H1 (cell line): ENCODE results near the gene SLC7A10. TPM values are rescaled to one million over a fixed set of nuclear protein-coding genes. Genes with fewer than 3 reads are reported as not detected.

Source experiments
- CTCF ChIA-PET: fragments of 300-600 bp; sonication (Branson Sonifier 250); formaldehyde crosslinking; loops from one replicate; lab custom pipeline; 2021; ENCODE audit not compliant: partially characterized antibody; lab: Charles Lee
- POLR2A ChIA-PET: fragments of 300-600 bp; sonication (Branson Sonifier 250); formaldehyde crosslinking; loops from one replicate; lab custom pipeline; 2021; ENCODE audit warnings: inconsistent platforms; ENCODE audit not compliant: partially characterized antibody; lab: Charles Lee
- DNase-seq, 2 experiments: peaks; one replicate each; pipeline versions ENCODE4 v3.0.0 to v3.0.0-alpha.2; 2010 to 2022; ENCODE audit warnings: low spot score in 2 of 2, low read depth in 1 of 2, mixed read lengths in 1 of 2
- FAIRE-seq: peaks from 2 replicates; lab custom pipeline; 2011; peaks lifted over from hg19 to GRCh38; lab: Jason Lieb, UNC
- H2AFZ ChIP-seq: 2 replicates; pipeline ENCODE4 v1.8.1; 2012; ENCODE audit warnings: low read length, inconsistent platforms
- H2AK5ac ChIP-seq: 2 replicates; pipeline ENCODE4 v1.6.1; 2013; ENCODE audit warnings: low read depth, low read length
- H2BK120ac ChIP-seq: replicated peaks from 2 replicates; pipeline ENCODE3; 2013; ENCODE audit warnings: low read depth, low read length, inconsistent platforms
- H2BK12ac ChIP-seq: 2 replicates; pipeline ENCODE4 v1.6.1; 2013; ENCODE audit warnings: low read depth, low read length
- H2BK15ac ChIP-seq: 2 replicates; pipeline ENCODE4 v1.6.1; 2013; ENCODE audit warnings: low read length
- H2BK20ac ChIP-seq: 2 replicates; pipeline ENCODE4 v1.6.1; 2013; ENCODE audit warnings: low read length
- H2BK5ac ChIP-seq: 2 replicates; pipeline ENCODE4 v1.6.1; 2013; ENCODE audit warnings: low read depth, low read length
- H3K14ac ChIP-seq: 2 replicates; pipeline ENCODE4 v1.6.1; 2013; ENCODE audit warnings: inconsistent platforms; ENCODE audit not compliant: insufficient read length
- H3K18ac ChIP-seq: 2 replicates; pipeline ENCODE4 v1.6.1; 2013; ENCODE audit warnings: low read length; ENCODE audit errors: extremely low read depth
- H3K23ac ChIP-seq: 2 replicates; pipeline ENCODE4 v1.6.1; 2013; ENCODE audit warnings: inconsistent platforms; ENCODE audit not compliant: insufficient read length
- H3K23me2 ChIP-seq: 2 replicates; pipeline ENCODE4 v1.6.1; 2013; ENCODE audit warnings: low read depth, low read length
- H3K27ac ChIP-seq: 2 replicates; pipeline ENCODE4 v1.6.1; 2011; ENCODE audit warnings: low read depth, low read length, inconsistent platforms
- H3K27me3 ChIP-seq, 4 experiments: replicated peaks in 1 of 4; 1 replicate in 1 of 4; 2 replicates in 3 of 4; pipeline versions ENCODE4 v1.6.1 to v1.8.1; 2011 to 2013; ENCODE audit warnings: low read length in 3 of 4, mild to moderate bottlenecking in 3 of 4, inconsistent platforms in 2 of 4, mixed read lengths in 2 of 4, moderate library complexity in 1 of 4; ENCODE audit not compliant: control insufficient read depth in 3 of 4, insufficient read depth in 3 of 4; ENCODE audit errors: extremely low read depth in 1 of 4
- H3K36me3 ChIP-seq, 4 experiments: 2 replicates each; pipeline versions ENCODE4 v1.6.1 to v1.8.1; 2011 to 2013; ENCODE audit warnings: mild to moderate bottlenecking in 4 of 4, low read length in 3 of 4, moderate library complexity in 2 of 4, control low read depth in 1 of 4, inconsistent platforms in 1 of 4; ENCODE audit not compliant: insufficient read depth in 4 of 4, control insufficient read depth in 2 of 4
- H3K4ac ChIP-seq: replicated peaks from 2 replicates; pipeline ENCODE3; 2013; ENCODE audit warnings: low read length, low read depth, mixed read lengths, inconsistent platforms; ENCODE audit not compliant: insufficient read length
- H3K4me1 ChIP-seq, 4 experiments: replicated peaks in 1 of 4; 1 replicate in 1 of 4; 2 replicates in 3 of 4; pipeline versions ENCODE4 v1.6.1 to v1.8.1; 2011 to 2013; ENCODE audit warnings: low read length in 3 of 4, inconsistent platforms in 2 of 4, mixed read lengths in 1 of 4; ENCODE audit not compliant: insufficient read depth in 4 of 4, control insufficient read depth in 3 of 4
- H3K4me2 ChIP-seq, 2 experiments: 2 replicates each; pipeline versions ENCODE4 v1.6.1 to v1.8.1; 2011 to 2013; ENCODE audit warnings: low read depth in 2 of 2, low read length in 2 of 2, control low read depth in 1 of 2, inconsistent platforms in 1 of 2, mild to moderate bottlenecking in 1 of 2; ENCODE audit not compliant: insufficient read depth in 1 of 2
- H3K4me3 ChIP-seq, 4 experiments: fragments of 200-600, 300-600 bp in 1 of 4; sonication (generic), shearing (Covaris generic), sonication (Bioruptor Twin) in 1 of 4; 2 replicates each; pipeline versions ENCODE4 v1.5.1 to v1.8.1; 2011 to 2016; ENCODE audit warnings: low read length in 4 of 4, low read depth in 3 of 4, control low read depth in 2 of 4, inconsistent platforms in 2 of 4, mild to moderate bottlenecking in 2 of 4, mixed read lengths in 1 of 4, moderate library complexity in 1 of 4; ENCODE audit not compliant: insufficient read depth in 2 of 4; ENCODE audit errors: extremely low read depth in 1 of 4
- H3K56ac ChIP-seq: replicated peaks from 2 replicates; pipeline ENCODE3; 2013; ENCODE audit warnings: low read depth, mild to moderate bottlenecking, mixed read lengths, low read length, inconsistent platforms; ENCODE audit not compliant: insufficient read length
- H3K79me1 ChIP-seq: 2 replicates; pipeline ENCODE4 v1.6.1; 2013; ENCODE audit warnings: low read depth, low read length, control low read depth
- H3K79me2 ChIP-seq, 2 experiments: 2 replicates each; pipeline versions ENCODE4 v1.6.1 to v1.8.1; 2012 to 2013; ENCODE audit warnings: low read length in 2 of 2, mild to moderate bottlenecking in 2 of 2, inconsistent platforms in 1 of 2; ENCODE audit not compliant: insufficient read depth in 2 of 2, control insufficient read depth in 1 of 2
- H3K9ac ChIP-seq, 4 experiments: replicated peaks in 1 of 4; 1 replicate in 1 of 4; 2 replicates in 3 of 4; pipeline versions ENCODE4 v1.6.1 to v1.8.1; 2011 to 2013; ENCODE audit warnings: low read depth in 3 of 4, low read length in 3 of 4, control low read depth in 2 of 4, mild to moderate bottlenecking in 2 of 4, moderate library complexity in 2 of 4, inconsistent platforms in 1 of 4; ENCODE audit errors: extremely low read depth in 1 of 4
- H3K9me3 ChIP-seq, 2 experiments: 2 replicates each; pipeline versions ENCODE4 v1.6.1 to v1.8.1; 2012 to 2013; ENCODE audit warnings: mild to moderate bottlenecking in 2 of 2, moderate library complexity in 2 of 2, control low read depth in 1 of 2, inconsistent platforms in 1 of 2, low read depth in 1 of 2, low read length in 1 of 2, mixed read lengths in 1 of 2; ENCODE audit not compliant: insufficient read depth in 2 of 2
- H4K20me1 ChIP-seq, 2 experiments: replicated peaks in 1 of 2; 2 replicates each; pipeline versions ENCODE3 to v1.8.1; 2011 to 2013; ENCODE audit warnings: inconsistent platforms in 2 of 2, low read length in 2 of 2, mild to moderate bottlenecking in 1 of 2; ENCODE audit not compliant: insufficient read depth in 2 of 2, control insufficient read depth in 1 of 2
- H4K5ac ChIP-seq: 2 replicates; pipeline ENCODE4 v1.6.1; 2013; ENCODE audit warnings: low read length, low read depth, mixed read lengths, inconsistent platforms; ENCODE audit not compliant: insufficient read length
- H4K8ac ChIP-seq: 2 replicates; pipeline ENCODE4 v1.8.0; 2013; ENCODE audit warnings: mild to moderate bottlenecking, moderate library complexity, low read length, inconsistent platforms; ENCODE audit not compliant: insufficient read depth; ENCODE audit errors: extremely low read depth
- H4K91ac ChIP-seq: replicated peaks from 2 replicates; pipeline ENCODE3; 2013; ENCODE audit warnings: low read length, mixed read lengths, inconsistent platforms; ENCODE audit not compliant: insufficient read length
- SIN3A ChIP-seq, 2 experiments: IDR thresholded peaks in 1 of 2; conservative IDR thresholded peaks in 1 of 2; 2 replicates each; pipeline ENCODE4 v1.6.1; 2011 to 2012; ENCODE audit warnings: low read length in 2 of 2, improper control_type of control experiment in 1 of 2, low read depth in 1 of 2, mild to moderate bottlenecking in 1 of 2
- SP4 ChIP-seq: IDR thresholded peaks from 2 replicates; pipeline ENCODE4 v1.6.1; 2012; ENCODE audit warnings: low read length, inconsistent platforms
- YY1 ChIP-seq: IDR thresholded peaks from 2 replicates; pipeline ENCODE4 v1.6.1; 2011; ENCODE audit warnings: low read depth, mild to moderate bottlenecking, low read length
- WGBS, 2 experiments: shearing (Covaris generic) in 1 of 2; methylation state at CpG; one replicate each; pipeline versions ENCODE4 v1.1.6 to v1.1.7; 2013 to 2015; ENCODE audit warnings: low lambda C conversion rate in 2 of 2, mixed read lengths in 2 of 2, inconsistent platforms in 1 of 2, low coverage in 1 of 2, missing lambda C conversion rate in 1 of 2; ENCODE audit not compliant: insufficient replicate concordance in 2 of 2, insufficient coverage in 1 of 2, insufficient read length in 1 of 2; ENCODE audit errors: extremely low coverage in 1 of 2, missing lambda C conversion rate in 1 of 2; 5-methylcytosine and 5-hydroxymethylcytosine counted together
- polyA plus RNA-seq, 7 experiments: library from polyadenylated mRNA; depleted of rRNA in 3 of 7; stranded (reverse) in 5 of 7; unstranded in 2 of 7; fragments of >200 nt in 5 of 7; fragments of 200-250 nt in 2 of 7; gene quantifications; 1 replicate in 5 of 7; 2 replicates in 1 of 7; 4 replicates in 1 of 7; pipeline versions ENCODE4 v1.2.1 to v1.2.3, GENCODE V29; 2011 to 2013; ENCODE audit warnings: missing spikeins in 2 of 7, mixed read lengths in 2 of 7
- total RNA-seq: library from RNA; stranded (reverse); fragmentation: NEBNext Ultra II Directional; extraction: Animal tissue kit (Norgen Biotek cat#: 25700); gene quantifications from 2 replicates; pipeline ENCODE4 v1.2.1, GENCODE V29; 2021
- TF ChIP-seq, protein P1 (sequence below), 3 experiments: IDR thresholded peaks; 1 replicate in 2 of 3; 2 replicates in 1 of 3; pipeline versions ENCODE4 v1.5.1 to v1.6.1; 2011; ENCODE audit warnings: low read length in 3 of 3, mild to moderate bottlenecking in 3 of 3, inconsistent platforms in 2 of 3, low read depth in 1 of 3, moderate library complexity in 1 of 3; ENCODE audit not compliant: insufficient read depth in 1 of 3; ENCODE audit errors: control extremely low read depth in 1 of 3

The SLC7A10 gene
- total and polyA plus RNA-seq, 2 of the 8 experiments (the other 6 are each of a cell fraction or from before 2014, with no cell fraction given): 3.7 to 7.1 TPM

DNA sequence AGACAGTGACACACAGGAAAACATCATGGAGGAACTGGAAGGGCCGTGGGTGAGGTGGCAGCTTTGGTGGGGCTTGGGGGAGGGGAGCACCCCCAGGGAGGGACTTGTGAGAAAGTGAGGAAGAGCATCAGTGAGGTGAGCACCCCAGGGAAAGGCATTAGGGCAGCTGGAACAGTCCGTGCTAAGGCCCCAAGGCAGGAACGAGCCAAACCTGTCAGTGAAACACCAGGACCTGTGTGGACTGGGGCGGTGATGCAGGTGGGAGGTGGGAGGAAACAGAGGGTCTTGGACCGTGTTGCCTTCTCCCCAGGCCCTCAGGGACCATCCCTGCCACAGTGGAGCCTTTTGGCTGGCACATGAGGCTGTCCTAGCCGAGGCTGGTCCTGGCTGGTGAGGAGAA lies 17.3 kb upstream of the SLC7A10 start:
- Histone ChIP-seq H3K23me2 (no peaks in the 10 kb centered on the region), H4K5ac (no peak overlapping the region), H2BK20ac (no peak overlapping the region), H3K4ac (no peak overlapping the region), H3K9ac (no peak overlapping the region), H3K18ac (no peak overlapping the region), H3K56ac (no peak overlapping the region), H4K8ac (no peak overlapping the region), H2BK5ac (no peak overlapping the region), H3K23ac (no peak overlapping the region), H3K27ac (no peak overlapping the region), H3K79me2 (no peaks in the 10 kb centered on the region), H3K9me3 (peaks cover 10% of the 10 kb centered on the region in 2 experiments; a peak in 3 of 4 replicates), H2AFZ (no peak overlapping the region), H3K14ac (no peak overlapping the region), H3K36me3 (no peaks in the 10 kb centered on the region), H2BK15ac (no peak overlapping the region), H2AK5ac (no peak overlapping the region), H3K79me1 (peaks cover 2% of the 10 kb centered on the region; the same call in 1 of the 2 replicates), H3K4me1 (no peaks in the 10 kb centered on the region), H3K27me3 (no peaks in the 10 kb centered on the region; a peak in 1 of 7 replicates), H3K4me3 (no peak overlapping the region), H3K4me2 (no peak overlapping the region), H2BK12ac (no peak overlapping the region), H4K91ac (no peak overlapping the region), H2BK120ac (no peak overlapping the region), H4K20me1 (no peaks in the 10 kb centered on the region)
- FAIRE-seq (no peak), DNase-seq (no peak)
- WGBS, 2 experiments: 81% methylated on average over 5 of the region's 6 CpGs; no CpG with 5 or more reads in 1 of the 2 experiments
- ChIA-PET POLR2A (interaction anchor here (2.6 to 3.5 kb wide), 2 partner anchors 59 to 131 kb away, joined by 8 to 11 read pairs; partner anchors contain the start of genes CEBPA and CEBPG), CTCF (interaction anchor here (0.6 to 15.1 kb wide), 17 partner anchors 7 to 209 kb away, joined by 3 to 426 read pairs (median 5); partner anchors contain the start of gene CEBPA)
- TF ChIP-seq, protein P1, sequence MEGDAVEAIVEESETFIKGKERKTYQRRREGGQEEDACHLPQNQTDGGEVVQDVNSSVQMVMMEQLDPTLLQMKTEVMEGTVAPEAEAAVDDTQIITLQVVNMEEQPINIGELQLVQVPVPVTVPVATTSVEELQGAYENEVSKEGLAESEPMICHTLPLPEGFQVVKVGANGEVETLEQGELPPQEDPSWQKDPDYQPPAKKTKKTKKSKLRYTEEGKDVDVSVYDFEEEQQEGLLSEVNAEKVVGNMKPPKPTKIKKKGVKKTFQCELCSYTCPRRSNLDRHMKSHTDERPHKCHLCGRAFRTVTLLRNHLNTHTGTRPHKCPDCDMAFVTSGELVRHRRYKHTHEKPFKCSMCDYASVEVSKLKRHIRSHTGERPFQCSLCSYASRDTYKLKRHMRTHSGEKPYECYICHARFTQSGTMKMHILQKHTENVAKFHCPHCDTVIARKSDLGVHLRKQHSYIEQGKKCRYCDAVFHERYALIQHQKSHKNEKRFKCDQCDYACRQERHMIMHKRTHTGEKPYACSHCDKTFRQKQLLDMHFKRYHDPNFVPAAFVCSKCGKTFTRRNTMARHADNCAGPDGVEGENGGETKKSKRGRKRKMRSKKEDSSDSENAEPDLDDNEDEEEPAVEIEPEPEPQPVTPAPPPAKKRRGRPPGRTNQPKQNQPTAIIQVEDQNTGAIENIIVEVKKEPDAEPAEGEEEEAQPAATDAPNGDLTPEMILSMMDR (IDR thresholded peaks at IDR 0.05; ENCODE audit: control extremely low read depth in 1 of 3, insufficient read depth in 1 of 3, low read depth in 1 of 3, low read length in 3 of 3): no peak
- TF ChIP-seq SP4: no peak
- no peak for TF ChIP-seq YY1
- no peak for TF ChIP-seq SIN3A (conservative IDR thresholded peaks at IDR 0.05 in 1 of 2, IDR thresholded peaks at IDR 0.05 in 1 of 2; ENCODE audit: low read depth in 1 of 2, low read length in 2 of 2)
